Calu3 (cell line): Measurements from ENCODE around the gene LRP2. TPM values are rescaled to one million over a fixed set of nuclear protein-coding genes. Genes with fewer than 3 reads are reported as not detected.

Source experiments
- BruUV-seq: library from RNA; stranded (reverse); fragments of 400-500 nt; replicated peaks from 2 replicates; lab custom pipeline; 2021; lab: Mats Ljungman, UMichigan
- CTCF ChIA-PET: fragments of 300-600 bp; sonication (Branson Sonifier 250); formaldehyde crosslinking; loops from one replicate; lab custom pipeline; 2022; ENCODE audit warnings: antibody characterized with exemption; lab: Charles Lee
- DNase-seq: peaks from one replicate; pipeline ENCODE4 v3.0.0; 2022
- H3K27ac Mint-ChIP-seq: one replicate; pipeline ENCODE4 v1.8.0; 2022; ENCODE audit warnings: mixed read lengths; ENCODE audit not compliant: unreplicated experiment
- H3K27me3 Mint-ChIP-seq: one replicate; pipeline ENCODE4 v1.8.0; 2022; ENCODE audit warnings: mixed read lengths; ENCODE audit not compliant: unreplicated experiment
- H3K36me3 Mint-ChIP-seq: one replicate; pipeline ENCODE4 v1.8.0; 2022; ENCODE audit warnings: mild to moderate bottlenecking, moderate library complexity, mixed read lengths; ENCODE audit not compliant: insufficient read depth, unreplicated experiment
- H3K4me1 Mint-ChIP-seq: one replicate; pipeline ENCODE4 v1.8.0; 2022; ENCODE audit warnings: mild to moderate bottlenecking, low read depth, mixed read lengths; ENCODE audit not compliant: unreplicated experiment
- H3K4me3 Mint-ChIP-seq: one replicate; pipeline ENCODE4 v1.8.0; 2022; ENCODE audit warnings: mild to moderate bottlenecking, low read depth, moderate library complexity, mixed read lengths; ENCODE audit not compliant: unreplicated experiment
- H3K9me3 Mint-ChIP-seq: one replicate; pipeline ENCODE4 v1.8.0; 2022; ENCODE audit warnings: low read depth, mixed read lengths; ENCODE audit not compliant: unreplicated experiment
- CTCF ChIP-seq: fragments of 200-600 bp; IDR thresholded peaks from one replicate; pipeline ENCODE4 v1.8.0; 2022; ENCODE audit warnings: antibody characterized with exemption; ENCODE audit not compliant: unreplicated experiment
- intact Hi-C: fragments of 100-400 bp; cut with micrococcal nuclease; formaldehyde crosslinking; loops from one replicate; pipeline ENCODE4 v1.10.0; 2022; ENCODE audit not compliant: unreplicated experiment
- total RNA-seq: library from RNA; stranded (reverse); gene quantifications from 2 replicates; pipeline ENCODE4 v1.2.3, GENCODE V29; 2022

Gene LRP2
- total RNA-seq, 1 experiment from 2014 or later = 0.66 TPM

GRCh38 chr2:169210917-169211316, 151.4 kb downstream of the LRP2 start:
- no peak overlapping the region for H3K4me3 Mint-ChIP-seq
- intact Hi-C loops = no loop called here
- no peak for TF ChIP-seq CTCF
- CTCF ChIA-PET = no interaction called here
- no peak for DNase-seq
- H3K27ac Mint-ChIP-seq = no peak overlapping the region
- BruUV-seq = no TSS peak
- H3K9me3 Mint-ChIP-seq = no peaks in the 10 kb centered on the region
- no peaks in the 10 kb centered on the region for H3K4me1 Mint-ChIP-seq
- H3K27me3 Mint-ChIP-seq = peaks cover 11% of the 10 kb centered on the region
- H3K36me3 Mint-ChIP-seq = no peaks in the 10 kb centered on the region

- H3K9me3 Mint-ChIP-seq = no peaks in the 10 kb centered on the region
Observed at GRCh38 chr2:169208026-169208425, 154.3 kb downstream of the LRP2 start.

GRCh38 chr2:169205176-169205575, 157.2 kb downstream of the LRP2 start:
- H3K27ac Mint-ChIP-seq = no peak overlapping the region
- BruUV-seq = no TSS peak
- no peaks in the 10 kb centered on the region for H3K4me1 Mint-ChIP-seq
- H3K27me3 Mint-ChIP-seq = peaks cover 11% of the 10 kb centered on the region
- TF ChIP-seq CTCF = no peak
- H3K9me3 Mint-ChIP-seq = no peaks in the 10 kb centered on the region
- CTCF ChIA-PET = no interaction called here
- H3K4me3 Mint-ChIP-seq = no peak overlapping the region
- H3K36me3 Mint-ChIP-seq = no peaks in the 10 kb centered on the region
- no peak for DNase-seq
- intact Hi-C loops = no loop called here

More at GRCh38 chr2:169208026-169208425, 154.3 kb downstream of the LRP2 start:
- no peaks in the 10 kb centered on the region for H3K4me1 Mint-ChIP-seq
- TF ChIP-seq CTCF = no peak
- H3K36me3 Mint-ChIP-seq = no peaks in the 10 kb centered on the region
- intact Hi-C loops = no loop called here
- H3K4me3 Mint-ChIP-seq = no peak overlapping the region
- DNase-seq = no peak
- H3K27ac Mint-ChIP-seq = no peak overlapping the region
- CTCF ChIA-PET = no interaction called here
- BruUV-seq = no TSS peak
- peaks cover 11% of the 10 kb centered on the region for H3K27me3 Mint-ChIP-seq

GRCh38 chr2:169203952-169204351, 158.4 kb downstream of the LRP2 start:
- Mint-ChIP-seq H3K9me3 (no peaks in the 10 kb centered on the region), H3K27me3 (no peaks in the 10 kb centered on the region), H3K27ac (no peak overlapping the region), H3K36me3 (no peaks in the 10 kb centered on the region), H3K4me1 (no peaks in the 10 kb centered on the region), H3K4me3 (no peak overlapping the region)
- DNase-seq = no peak
- TF ChIP-seq CTCF = no peak
- CTCF ChIA-PET = no interaction called here
- no TSS peak for BruUV-seq
- intact Hi-C loops = no loop called here
